OCI-LY7 (cell line): ENCODE measurements around the gene KLHL33. TPM values are rescaled to one million over a fixed set of nuclear protein-coding genes. Genes with fewer than 3 reads are reported as not detected.

Source experiments
- BruUV-seq: library from RNA; stranded (reverse); fragments of 400-500 nt; replicated peaks from 2 replicates; lab custom pipeline; 2021; lab: Mats Ljungman, UMichigan
- CTCF ChIA-PET: fragments of 300-600 bp; sonication (Branson Sonifier 250); formaldehyde crosslinking; loops from one replicate; lab custom pipeline; 2022; ENCODE audit warnings: antibody characterized with exemption; ENCODE audit not compliant: unreplicated experiment; lab: Charles Lee
- POLR2A ChIA-PET: fragments of 300-600 bp; sonication (Branson Sonifier 250); formaldehyde crosslinking; loops from one replicate; lab custom pipeline; 2022; ENCODE audit warnings: antibody characterized with exemption; lab: Charles Lee
- DNase-seq: peaks from one replicate; pipeline ENCODE4 v3.0.0-alpha.2; 2015; ENCODE audit warnings: low spot score
- H2AFZ ChIP-seq: fragments of 200-600 bp; sonication (generic), shearing (Covaris generic); 2 replicates; pipeline ENCODE4 v1.6.1; 2014; ENCODE audit warnings: mild to moderate bottlenecking, antibody characterized with exemption, low read length, moderate library complexity
- H3K27ac ChIP-seq: fragments of 200-600 bp; sonication (generic); 2 replicates; pipeline ENCODE4 v1.5.1; 2014; ENCODE audit warnings: mixed run types, low read depth, mild to moderate bottlenecking, moderate library complexity, low read length, inconsistent platforms; ENCODE audit not compliant: poor library complexity, severe bottlenecking
- H3K36me3 ChIP-seq: fragments of 200-600 bp; sonication (generic); 2 replicates; pipeline ENCODE4 v1.6.1; 2014; ENCODE audit warnings: mild to moderate bottlenecking, antibody characterized with exemption, low read length, moderate library complexity, mixed read lengths; ENCODE audit not compliant: insufficient read depth
- H3K4me1 ChIP-seq: fragments of 200-600 bp; sonication (generic); 2 replicates; pipeline ENCODE4 v1.5.1; 2014; ENCODE audit warnings: mild to moderate bottlenecking, low read length; ENCODE audit not compliant: insufficient read depth, poor library complexity, severe bottlenecking
- H3K4me2 ChIP-seq: fragments of 200-600 bp; sonication (generic); 2 replicates; pipeline ENCODE4 v1.6.1; 2014; ENCODE audit warnings: mild to moderate bottlenecking, low read length
- H3K4me3 ChIP-seq: fragments of 200-600 bp; sonication (generic); 2 replicates; pipeline ENCODE4 v1.5.1; 2014; ENCODE audit warnings: mild to moderate bottlenecking, low read depth, low read length; ENCODE audit not compliant: poor library complexity, severe bottlenecking
- H3K79me2 ChIP-seq: fragments of 200-600 bp; sonication (generic); 2 replicates; pipeline ENCODE4 v1.6.1; 2016; ENCODE audit warnings: low read depth, mild to moderate bottlenecking, low read length, moderate library complexity, mixed read lengths; ENCODE audit not compliant: insufficient read depth
- H3K9me2 ChIP-seq: fragments of 200-600 bp; sonication (generic); 2 replicates; pipeline ENCODE4 v1.6.1; 2016; ENCODE audit warnings: mild to moderate bottlenecking, low read length, mixed read lengths; ENCODE audit not compliant: insufficient read depth
- H3K9me3 ChIP-seq: fragments of 200-600 bp; sonication (generic); 2 replicates; pipeline ENCODE4 v1.6.1; 2014; ENCODE audit warnings: mild to moderate bottlenecking, mixed run types, low read length, mixed read lengths
- H4K20me1 ChIP-seq: fragments of 200-600 bp; sonication (generic); 2 replicates; pipeline ENCODE4 v1.6.1; 2014; ENCODE audit warnings: mild to moderate bottlenecking, antibody characterized with exemption, low read length, moderate library complexity, mixed read lengths; ENCODE audit not compliant: insufficient read depth
- CTCF ChIP-seq: fragments of 200-600 bp; sonication (generic); conservative IDR thresholded peaks from 2 replicates; pipeline ENCODE4 v1.5.1; 2014; ENCODE audit warnings: mild to moderate bottlenecking, antibody characterized with exemption, low read length, moderate library complexity, mixed read lengths
- EZH2phosphoT487 ChIP-seq: fragments of 200-600 bp; sonication (generic); IDR thresholded peaks from 2 replicates; pipeline ENCODE4 v1.6.1; 2018; ENCODE audit warnings: low read depth, borderline replicate concordance, mild to moderate bottlenecking, mixed run types, antibody characterized with exemption, low read length, moderate library complexity, mixed read lengths
- intact Hi-C: fragments of 100-400 bp; cut with micrococcal nuclease; formaldehyde crosslinking; loops from one replicate; pipeline ENCODE4 v1.10.0; 2022; ENCODE audit not compliant: unreplicated experiment
- total RNA-seq, 2 experiments: library from RNA; depleted of rRNA in 1 of 2; stranded (reverse); fragments of >200 nt in 1 of 2; shearing (Covaris generic) in 1 of 2; gene quantifications; 2 replicates each; pipeline ENCODE4 v1.2.3, GENCODE V29; 2014 to 2022

Gene KLHL33
- total RNA-seq, 2 experiments from 2014 or later: 0.11 TPM; not detected in 1

- Histone ChIP-seq H3K9me3 (no peaks in the 10 kb centered on the region), H3K4me3 (no peak overlapping the region), H3K27ac (no peak overlapping the region), H3K4me1 (peaks cover 40% of the 10 kb centered on the region), H3K4me2 (peak overlapping the region; percentile 39), H3K9me2 (no peaks in the 10 kb centered on the region), H3K79me2 (no peaks in the 10 kb centered on the region), H3K36me3 (peaks cover 15% of the 10 kb centered on the region), H4K20me1 (no peaks in the 10 kb centered on the region), H2AFZ (no peak overlapping the region)
- DNase-seq: peak; percentile 38
- intact Hi-C loops: no loop called here
- CTCF ChIA-PET: no interaction called here
- TF ChIP-seq EZH2phosphoT487 (no peak), CTCF (no peak)
- POLR2A ChIA-PET: no interaction called here
- no TSS peak for BruUV-seq
Observed at GRCh38 chr14:20438664-20439063, 2.7 kb upstream of the KLHL33 start.

- no peak for DNase-seq
- TF ChIP-seq CTCF (no peak), EZH2phosphoT487 (no peak)
- POLR2A ChIA-PET: interaction anchor here (0.7 kb wide), 1 partner anchor 8 kb away, joined by 3 read pairs; no protein-coding TSS in a partner anchor
- BruUV-seq: no TSS peak
- Histone ChIP-seq H4K20me1 (no peaks in the 10 kb centered on the region), H3K79me2 (no peaks in the 10 kb centered on the region), H3K27ac (no peak overlapping the region), H2AFZ (no peak overlapping the region), H3K4me1 (peaks cover 44% of the 10 kb centered on the region), H3K36me3 (no peaks in the 10 kb centered on the region), H3K9me3 (no peaks in the 10 kb centered on the region), H3K4me2 (no peak overlapping the region), H3K4me3 (no peak overlapping the region), H3K9me2 (no peaks in the 10 kb centered on the region)
- intact Hi-C loops: no loop called here
- CTCF ChIA-PET: interaction anchor here (0.9 kb wide), 1 partner anchor 21 kb away, joined by 3 read pairs; no protein-coding TSS in a partner anchor
Observed at GRCh38 chr14:20436363-20436755, 393 bp upstream of the KLHL33 start.

- Histone ChIP-seq H3K4me1 (peaks cover 31% of the 10 kb centered on the region), H3K4me2 (no peak overlapping the region), H3K36me3 (no peaks in the 10 kb centered on the region), H4K20me1 (no peaks in the 10 kb centered on the region), H3K9me3 (no peaks in the 10 kb centered on the region), H2AFZ (no peak overlapping the region), H3K9me2 (no peaks in the 10 kb centered on the region), H3K27ac (no peak overlapping the region), H3K79me2 (no peaks in the 10 kb centered on the region), H3K4me3 (no peak overlapping the region)
- no TSS peak for BruUV-seq
- intact Hi-C loops: no loop called here
- no peak for TF ChIP-seq EZH2phosphoT487
- no peak for TF ChIP-seq CTCF
- no peak for DNase-seq
- POLR2A ChIA-PET: interaction anchor here (0.6 to 2.2 kb wide), 2 partner anchors 13 to 47 kb away, joined by 3 to 7 read pairs; no protein-coding TSS in a partner anchor
- CTCF ChIA-PET: no interaction called here
Observed at GRCh38 chr14:20434701-20435581, 1.0 kb downstream of the KLHL33 start.
